AG04449 (cell line): ENCODE measurements around the gene RNF103.
"Not testable (repeated sequence)": the region's sequence is repeated elsewhere in the genome, so short reads cannot be mapped to it uniquely, and the experiment has no call there.

ENCODE experiments used
- CTCF ChIA-PET: fragments of 350-600 bp; formaldehyde crosslinking; extraction: SDS; loops from one replicate; lab custom pipeline; 2021; ENCODE audit warnings: antibody characterized with exemption; lab: Yijun Ruan, JAX
- POLR2A ChIA-PET: fragments of 400-600, 350-600 bp; formaldehyde crosslinking; extraction: SDS; loops from one replicate; lab custom pipeline; 2020; ENCODE audit warnings: antibody characterized with exemption, inconsistent platforms; lab: Yijun Ruan, JAX
- DNase-seq: peaks from one replicate; pipeline ENCODE4 v3.0.0-alpha.2; 2010; ENCODE audit warnings: low read depth, low spot score
- H3K4me3 ChIP-seq: 2 replicates; pipeline ENCODE4 v1.5.1; 2011; ENCODE audit warnings: low read depth, mild to moderate bottlenecking, control low read depth, low read length
- TF ChIP-seq, protein P1 (sequence below): IDR thresholded peaks from one replicate; pipeline ENCODE4 v1.5.1; 2011; ENCODE audit warnings: mild to moderate bottlenecking, moderate library complexity, low read length, control low read depth, inconsistent platforms; ENCODE audit not compliant: insufficient read depth; ENCODE audit errors: missing control alignments

The RNF103 gene

DNA sequence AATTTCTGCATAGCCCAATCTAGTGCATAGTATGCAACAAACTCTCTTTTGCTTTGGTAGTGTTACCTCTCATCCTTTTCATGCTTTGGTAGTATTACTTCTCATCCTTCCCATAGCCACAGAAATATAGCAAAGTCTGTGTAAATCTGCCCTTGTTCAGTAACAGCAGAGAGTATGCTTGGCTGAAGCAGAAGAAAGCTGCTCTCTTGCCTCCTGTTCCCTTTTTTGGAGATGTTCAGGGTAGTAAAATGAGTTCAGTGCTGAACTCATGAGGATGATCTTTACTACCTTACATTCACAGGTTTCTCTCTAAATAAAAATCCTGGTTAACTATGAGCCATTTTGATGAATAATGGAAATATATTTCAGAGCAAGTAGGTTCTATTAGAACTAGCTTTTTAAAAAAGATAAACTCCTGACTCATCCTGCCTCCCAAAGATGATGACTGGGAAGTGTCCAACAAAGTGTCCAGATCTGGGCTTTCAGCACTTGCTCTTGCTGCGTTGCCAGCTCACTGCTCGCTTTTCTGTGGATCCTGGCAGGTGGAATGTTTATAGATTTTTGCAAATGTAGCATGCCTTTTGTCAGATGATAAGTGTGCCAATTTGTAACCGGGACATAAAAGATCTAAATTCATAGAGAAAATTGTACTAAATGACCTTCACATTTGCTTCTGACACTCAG is 31.0 kb downstream of the RNF103 start:
- H3K4me3 ChIP-seq = no peak overlapping the region
- DNase-seq = no peak
- TF ChIP-seq, protein P1, sequence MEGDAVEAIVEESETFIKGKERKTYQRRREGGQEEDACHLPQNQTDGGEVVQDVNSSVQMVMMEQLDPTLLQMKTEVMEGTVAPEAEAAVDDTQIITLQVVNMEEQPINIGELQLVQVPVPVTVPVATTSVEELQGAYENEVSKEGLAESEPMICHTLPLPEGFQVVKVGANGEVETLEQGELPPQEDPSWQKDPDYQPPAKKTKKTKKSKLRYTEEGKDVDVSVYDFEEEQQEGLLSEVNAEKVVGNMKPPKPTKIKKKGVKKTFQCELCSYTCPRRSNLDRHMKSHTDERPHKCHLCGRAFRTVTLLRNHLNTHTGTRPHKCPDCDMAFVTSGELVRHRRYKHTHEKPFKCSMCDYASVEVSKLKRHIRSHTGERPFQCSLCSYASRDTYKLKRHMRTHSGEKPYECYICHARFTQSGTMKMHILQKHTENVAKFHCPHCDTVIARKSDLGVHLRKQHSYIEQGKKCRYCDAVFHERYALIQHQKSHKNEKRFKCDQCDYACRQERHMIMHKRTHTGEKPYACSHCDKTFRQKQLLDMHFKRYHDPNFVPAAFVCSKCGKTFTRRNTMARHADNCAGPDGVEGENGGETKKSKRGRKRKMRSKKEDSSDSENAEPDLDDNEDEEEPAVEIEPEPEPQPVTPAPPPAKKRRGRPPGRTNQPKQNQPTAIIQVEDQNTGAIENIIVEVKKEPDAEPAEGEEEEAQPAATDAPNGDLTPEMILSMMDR = no peak
- CTCF ChIA-PET = interaction anchor here (1.2 kb wide), 1 partner anchor 10 kb away, joined by 3 read pairs; no protein-coding TSS in a partner anchor
- POLR2A ChIA-PET = no interaction called here

DNA sequence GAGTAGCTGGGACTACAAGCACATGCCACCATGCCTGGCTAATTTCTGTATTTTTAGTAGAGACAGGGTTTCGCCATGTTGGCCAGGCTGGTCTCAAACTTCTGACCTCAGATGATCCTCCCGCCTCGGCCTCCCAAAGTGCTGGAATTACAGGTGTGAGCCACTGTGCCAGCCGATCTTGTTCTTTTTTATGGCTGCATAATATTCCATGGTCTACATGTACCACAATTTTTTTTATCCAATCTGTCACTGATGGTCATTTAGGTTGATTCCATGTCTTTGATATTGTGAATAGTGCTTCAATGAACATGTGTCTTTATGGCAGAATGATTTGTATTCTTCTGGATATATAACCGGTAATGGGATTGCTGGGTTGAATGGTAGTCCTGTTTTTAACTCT is 34.0 kb downstream of the RNF103 start:
- DNase-seq, POLR2A ChIA-PET, H3K4me3 ChIP-seq: not testable (repeated sequence)
- CTCF ChIA-PET = interaction anchor here (1.0 kb wide), 1 partner anchor 10 kb away, joined by 3 read pairs; no protein-coding TSS in a partner anchor

DNA sequence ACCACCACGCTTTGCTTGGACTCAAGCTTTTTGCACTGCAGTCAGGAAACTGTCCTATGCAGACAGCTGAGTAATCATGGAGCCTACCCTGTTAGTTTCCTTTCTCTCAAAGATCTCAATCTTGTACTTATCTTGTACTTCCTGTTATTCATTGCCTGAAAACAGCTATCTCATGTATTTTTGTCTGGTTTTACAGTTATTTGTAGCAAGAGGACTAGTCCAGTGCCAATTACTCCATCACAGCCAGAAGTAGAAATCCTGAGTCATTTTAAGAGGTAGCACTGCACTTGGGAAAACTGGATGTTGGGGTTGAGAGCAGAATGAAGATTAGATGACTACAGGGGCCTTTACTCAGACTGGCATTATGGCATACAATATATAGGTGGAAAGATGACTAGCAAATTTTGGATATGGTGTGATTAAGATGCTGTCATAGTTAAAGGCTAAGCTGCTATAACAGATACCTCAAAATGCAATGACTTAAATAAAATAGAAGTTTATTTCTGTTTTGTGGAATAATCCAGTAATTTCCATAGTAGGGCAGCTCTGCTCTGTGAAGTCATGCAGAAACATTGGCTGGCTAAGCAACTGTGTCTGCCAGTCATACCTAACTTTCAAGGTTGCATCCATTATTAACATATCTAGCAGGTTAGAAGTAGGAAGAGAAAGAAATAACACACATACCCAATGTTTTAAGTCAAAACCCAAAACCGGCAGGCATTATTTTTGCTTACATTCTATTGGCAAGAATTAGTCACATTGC is 39.3 kb downstream of the RNF103 start:
- DNase-seq = no peak
- H3K4me3 ChIP-seq = no peak overlapping the region
- TF ChIP-seq, protein P1 = no peak
- ChIA-PET CTCF (no interaction called here), POLR2A (no interaction called here)

DNA sequence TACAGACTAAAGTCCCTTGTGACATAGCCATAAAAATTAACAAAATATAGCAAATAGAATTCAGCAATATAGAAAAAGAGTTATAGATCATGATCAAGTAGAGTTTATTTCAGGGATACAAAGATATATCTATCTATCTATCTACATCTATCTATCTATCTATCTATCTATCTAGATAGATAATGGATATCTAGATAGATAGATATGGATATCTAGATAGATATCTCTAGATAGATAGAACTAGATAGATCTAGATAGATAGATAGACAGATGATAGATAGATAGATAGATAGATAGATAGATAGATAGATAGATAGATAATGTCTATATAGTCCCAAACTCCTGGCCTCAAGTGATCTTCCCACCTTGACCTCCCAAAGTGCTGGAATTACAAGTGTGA is 43.1 kb downstream of the RNF103 start:
- no peak for DNase-seq
- TF ChIP-seq, protein P1 = no peak
- no peak overlapping the region for H3K4me3 ChIP-seq
- ChIA-PET POLR2A (no interaction called here), CTCF (no interaction called here)

DNA sequence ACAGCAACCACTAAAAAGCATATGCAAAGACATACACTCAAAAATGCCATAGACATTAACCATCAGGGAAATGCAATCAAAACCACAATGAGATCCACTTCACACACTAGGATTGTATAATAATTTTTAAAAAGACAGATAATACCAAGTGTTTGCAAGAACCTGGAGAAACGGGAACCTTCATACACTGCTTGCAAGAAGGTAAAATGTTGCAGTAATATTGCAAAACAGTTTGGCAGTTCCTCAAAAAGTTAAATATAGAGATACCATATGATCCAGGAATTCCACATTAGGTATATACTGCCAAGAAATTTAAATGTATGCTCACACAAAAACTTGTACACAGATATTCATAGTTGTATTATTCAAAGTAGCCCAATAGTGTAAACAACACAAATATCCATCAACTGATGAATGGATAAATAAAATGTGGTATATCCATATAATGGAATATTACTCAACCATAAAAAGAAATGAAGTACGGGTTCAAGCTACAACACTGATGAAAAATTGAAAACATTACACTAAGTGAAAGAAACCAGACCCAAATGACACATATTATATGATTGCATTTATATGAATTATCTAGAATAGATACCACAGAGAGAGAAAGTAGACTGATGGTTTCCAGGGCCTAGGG is 45.7 kb downstream of the RNF103 start:
- ChIA-PET POLR2A (no interaction called here), CTCF (no interaction called here)
- no peak for DNase-seq
- no peak overlapping the region for H3K4me3 ChIP-seq
- TF ChIP-seq, protein P1 = no peak

DNA sequence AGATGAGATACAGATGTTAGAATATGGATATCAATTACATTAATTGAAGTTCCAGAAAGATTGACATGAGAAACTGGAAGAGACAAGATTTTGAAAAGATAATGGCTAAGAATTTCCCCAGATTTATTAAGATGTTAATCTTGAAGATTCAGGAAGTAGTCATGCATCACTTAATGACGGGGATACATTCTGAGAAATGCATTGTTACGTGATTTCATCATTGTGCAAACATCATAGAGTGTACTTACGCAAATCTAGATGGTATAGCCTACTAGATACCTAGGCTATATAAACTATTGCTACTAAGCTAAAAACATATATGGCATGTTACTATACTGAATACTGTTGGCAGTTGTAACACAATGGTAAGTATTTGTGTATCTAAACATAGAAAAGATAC is 53.6 kb downstream of the RNF103 start:
- CTCF ChIA-PET = no interaction called here
- POLR2A ChIA-PET = no interaction called here
- H3K4me3 ChIP-seq = no peak overlapping the region
- TF ChIP-seq, protein P1 = no peak
- DNase-seq = no peak
